Measurements from ENCODE around the gene PCDHGA1.

Gene PCDHGA1

DNA sequence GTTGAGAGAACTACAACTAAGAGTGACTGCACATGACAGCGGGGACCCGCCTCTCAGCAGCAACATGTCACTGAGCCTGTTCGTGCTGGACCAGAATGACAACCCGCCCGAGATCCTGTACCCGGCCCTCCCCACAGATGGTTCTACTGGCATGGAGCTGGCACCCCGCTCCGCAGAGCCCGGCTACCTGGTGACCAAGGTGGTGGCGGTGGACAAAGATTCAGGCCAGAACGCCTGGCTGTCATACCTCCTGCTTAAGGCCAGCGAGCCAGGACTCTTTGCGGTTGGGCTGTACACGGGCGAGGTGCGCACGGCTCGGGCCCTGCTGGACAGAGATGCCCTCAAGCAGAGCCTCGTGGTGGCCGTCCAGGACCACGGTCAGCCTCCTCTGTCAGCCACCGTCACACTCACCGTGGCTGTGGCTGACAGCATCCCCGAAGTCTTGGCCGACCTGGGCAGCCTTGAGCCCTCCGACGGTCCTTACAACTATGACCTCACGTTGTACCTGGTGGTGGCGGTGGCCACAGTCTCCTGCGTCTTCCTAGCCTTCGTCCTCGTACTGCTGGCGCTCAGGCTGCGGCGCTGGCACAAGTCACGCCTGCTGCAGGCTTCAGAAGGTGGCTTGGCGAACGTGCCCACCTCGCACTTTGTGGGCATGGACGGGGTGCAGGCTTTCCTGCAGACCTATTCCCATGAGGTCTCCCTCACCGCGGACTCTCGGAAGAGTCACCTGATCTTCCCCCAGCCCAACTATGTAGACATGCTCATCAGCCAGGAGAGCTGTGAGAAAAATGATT is 54.4 kb downstream of the PCDHGA1 start:
- no peak for TF ChIP-seq CTCF (IDR thresholded peaks at IDR 0.05)

DNA sequence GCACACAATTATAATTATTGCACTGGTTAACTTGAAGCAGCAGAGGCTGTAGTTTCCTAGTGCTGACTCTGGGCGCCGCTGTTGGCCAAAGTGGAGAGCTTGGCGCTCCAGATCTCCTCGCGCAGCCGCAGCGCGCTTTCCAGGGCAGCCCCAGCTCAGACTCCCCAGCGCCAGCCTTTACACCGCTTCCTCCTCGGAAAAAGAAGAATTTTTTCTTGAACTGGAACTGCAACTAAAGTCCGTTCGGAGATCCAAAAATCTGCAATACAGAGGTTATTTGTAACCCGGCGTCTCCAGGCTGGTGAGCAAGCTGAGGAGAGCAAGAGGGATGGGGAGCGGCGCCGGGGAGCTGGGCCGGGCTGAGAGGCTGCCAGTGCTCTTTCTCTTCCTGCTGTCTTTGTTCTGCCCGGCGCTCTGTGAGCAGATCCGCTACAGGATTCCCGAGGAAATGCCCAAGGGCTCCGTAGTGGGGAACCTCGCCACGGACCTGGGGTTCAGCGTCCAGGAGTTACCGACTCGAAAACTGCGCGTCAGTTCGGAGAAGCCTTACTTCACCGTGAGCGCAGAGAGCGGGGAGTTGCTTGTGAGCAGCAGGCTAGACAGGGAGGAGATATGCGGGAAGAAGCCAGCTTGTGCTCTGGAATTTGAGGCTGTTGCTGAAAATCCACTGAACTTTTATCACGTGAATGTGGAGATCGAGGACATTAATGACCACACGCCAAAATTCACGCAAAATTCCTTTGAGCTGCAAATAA is 57.4 kb downstream of the PCDHGA1 start, which contains the start of gene PCDHGB4:
PCDHGB4 (plus strand) TSS at position 142 of the 755 bp plus-strand sequence; CDS start at position 329, 187 bp downstream.
- TF ChIP-seq CTCF (IDR thresholded peaks at IDR 0.05) = peak; percentile 46

GRCh38 chr5:141388661-141389060 is 58.3 kb downstream of the PCDHGA1 start:
- no peak for TF ChIP-seq CTCF (IDR thresholded peaks at IDR 0.05)

DNA sequence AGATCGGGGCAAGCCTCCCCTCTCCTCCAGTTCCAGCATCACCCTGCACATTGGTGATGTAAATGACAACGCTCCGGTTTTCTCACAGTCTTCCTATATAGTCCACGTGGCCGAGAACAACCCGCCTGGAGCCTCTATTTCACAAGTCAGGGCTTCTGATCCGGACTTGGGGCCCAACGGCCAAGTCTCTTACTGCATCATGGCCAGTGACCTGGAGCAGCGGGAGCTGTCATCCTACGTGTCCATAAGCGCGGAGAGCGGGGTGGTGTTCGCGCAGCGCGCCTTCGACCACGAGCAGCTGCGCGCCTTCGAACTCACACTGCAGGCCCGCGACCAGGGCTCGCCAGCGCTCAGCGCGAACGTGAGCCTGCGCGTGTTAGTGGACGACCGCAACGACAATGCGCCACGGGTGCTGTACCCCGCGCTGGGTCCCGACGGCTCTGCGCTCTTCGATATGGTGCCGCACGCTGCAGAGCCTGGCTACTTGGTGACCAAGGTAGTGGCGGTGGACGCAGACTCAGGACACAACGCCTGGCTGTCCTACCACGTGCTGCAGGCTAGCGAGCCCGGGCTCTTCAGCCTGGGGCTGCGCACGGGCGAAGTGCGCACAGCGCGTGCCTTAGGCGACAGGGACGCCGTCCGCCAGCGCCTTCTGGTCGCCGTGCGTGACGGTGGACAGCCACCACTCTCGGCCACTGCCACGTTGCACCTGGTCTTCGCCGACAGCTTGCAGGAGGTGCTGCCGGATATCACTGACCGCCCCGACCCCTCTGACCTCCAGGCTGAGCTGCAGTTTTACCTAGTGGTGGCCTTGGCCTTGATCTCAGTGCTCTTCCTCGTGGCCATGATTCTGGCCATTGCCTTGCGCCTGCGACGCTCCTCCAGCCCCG is 59.1 kb downstream of the PCDHGA1 start:
- TF ChIP-seq CTCF (IDR thresholded peaks at IDR 0.05) = no peak

DNA sequence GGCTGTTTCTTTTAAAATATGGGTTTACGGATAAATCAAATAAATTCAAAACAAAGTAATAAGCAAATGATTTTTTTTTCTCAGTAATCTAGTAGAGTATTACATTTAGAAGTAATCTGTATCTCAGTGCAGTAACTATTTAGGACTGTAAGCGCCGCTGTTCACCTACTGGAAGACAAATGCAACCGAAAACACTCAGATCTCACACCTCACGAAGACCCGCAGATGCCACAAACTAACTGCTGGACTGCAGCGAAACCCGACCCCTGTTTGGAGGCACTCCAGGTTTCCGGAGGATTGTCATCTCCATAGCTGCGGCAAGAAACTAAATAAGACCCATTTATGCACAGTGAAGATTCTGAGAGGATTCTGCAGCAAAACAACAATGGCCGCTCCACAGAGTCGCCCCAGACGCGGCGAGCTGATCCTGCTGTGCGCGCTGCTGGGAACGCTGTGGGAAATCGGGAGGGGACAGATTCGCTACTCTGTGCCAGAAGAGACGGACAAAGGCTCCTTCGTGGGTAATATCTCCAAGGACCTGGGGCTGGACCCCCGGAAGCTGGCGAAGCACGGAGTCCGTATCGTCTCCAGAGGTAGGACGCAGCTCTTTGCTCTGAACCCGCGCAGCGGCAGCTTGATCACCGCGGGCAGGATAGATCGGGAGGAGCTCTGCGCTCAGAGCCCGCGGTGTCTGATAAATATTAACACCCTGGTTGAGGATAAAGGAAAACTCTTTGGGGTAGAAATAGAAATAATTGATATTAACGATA is 62.3 kb downstream of the PCDHGA1 start, which contains the start of gene PCDHGA8:
PCDHGA8 (plus strand) TSS at position 205 of the 770 bp plus-strand sequence; CDS start at position 386, 181 bp downstream.
- TF ChIP-seq CTCF (IDR thresholded peaks at IDR 0.05) = peak; percentile 41; the same call in 1 of the 2 replicates

DNA sequence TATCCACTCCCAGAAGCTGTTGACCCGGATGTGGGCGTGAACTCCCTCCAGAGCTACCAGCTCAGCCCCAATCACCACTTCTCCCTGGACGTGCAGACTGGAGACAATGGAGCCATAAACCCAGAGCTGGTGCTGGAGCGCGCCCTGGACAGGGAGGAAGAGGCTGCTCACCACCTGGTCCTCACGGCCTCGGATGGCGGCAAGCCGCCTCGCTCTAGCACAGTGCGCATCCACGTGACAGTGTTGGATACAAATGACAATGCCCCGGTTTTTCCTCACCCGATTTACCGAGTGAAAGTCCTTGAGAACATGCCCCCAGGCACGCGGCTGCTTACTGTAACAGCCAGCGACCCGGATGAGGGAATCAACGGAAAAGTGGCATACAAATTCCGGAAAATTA is 63.0 kb downstream of the PCDHGA1 start:
- TF ChIP-seq CTCF (IDR thresholded peaks at IDR 0.05) = no peak

Data from LNCAP (cell line).